K562 (cell line): ENCODE results near the gene TNRC6B. TPM values are rescaled to one million over a fixed set of nuclear protein-coding genes. Genes with fewer than 3 reads are reported as not detected.

Source experiments
- ATAC-seq: fragments of 200-7000 bp; cut with Tn5 transposase; 3 replicates; pipeline ENCODE4 v1.9.1; 2020; ENCODE audit warnings: moderate library complexity
- BruUV-seq: library from RNA; stranded (reverse); fragments of 400-500 nt; replicated peaks from 2 replicates; lab custom pipeline; 2021; lab: Mats Ljungman, UMichigan
- CTCF ChIA-PET: fragments of 300-600 bp; formaldehyde crosslinking; extraction: SDS; loops from one replicate; lab custom pipeline; 2021; ENCODE audit warnings: low intra/inter-chr PET ratio; lab: Yijun Ruan, JAX
- POLR2A ChIA-PET: fragments of 300-600, 350-650 bp; sonication (Branson Sonifier 250); formaldehyde crosslinking; extraction: SDS; loops from one replicate; lab custom pipeline; 2021; ENCODE audit warnings: antibody characterized with exemption, inconsistent platforms; lab: Yijun Ruan, JAX
- DNase-seq, 4 experiments: peaks; one replicate each; pipeline versions ENCODE4 v3.0.0 to v3.0.0-alpha.2; 2011 to 2018; ENCODE audit warnings: low spot score in 3 of 4, mixed read lengths in 3 of 4; ENCODE audit errors: extremely low read depth in 1 of 4
- FAIRE-seq: peaks from 2 replicates; lab custom pipeline; 2011; peaks lifted over from hg19 to GRCh38; lab: Jason Lieb, UNC
- H2AFZ ChIP-seq: 2 replicates; pipeline ENCODE4 v1.6.0; 2011; ENCODE audit warnings: low read depth, low read length, control low read depth, inconsistent platforms
- H3K27ac ChIP-seq: fragments of 200-600 bp; 3 replicates; pipeline ENCODE4 v1.8.0; 2011; ENCODE audit warnings: low read depth, mild to moderate bottlenecking, control low read depth, inconsistent platforms, low read length, moderate library complexity, mixed read lengths; ENCODE audit errors: extremely low read depth
- H3K27me3 ChIP-seq, 2 experiments: fragments of 300-600 bp in 1 of 2; 2 replicates in 1 of 2; 3 replicates in 1 of 2; pipeline versions ENCODE4 v1.6.0 to v1.8.0; 2011; ENCODE audit warnings: inconsistent platforms in 2 of 2, low read length in 2 of 2, mild to moderate bottlenecking in 1 of 2, mixed read lengths in 1 of 2, moderate library complexity in 1 of 2; ENCODE audit not compliant: control insufficient read depth in 2 of 2, insufficient read depth in 2 of 2
- H3K36me3 ChIP-seq: fragments of 300-600 bp; 3 replicates; pipeline ENCODE4 v1.8.0; 2011; ENCODE audit warnings: mild to moderate bottlenecking, low read length, inconsistent platforms; ENCODE audit not compliant: control insufficient read depth, insufficient read depth
- H3K4me1 ChIP-seq, 2 experiments: fragments of 200-600 bp in 1 of 2; replicated peaks in 1 of 2; 2 replicates in 1 of 2; 3 replicates in 1 of 2; pipeline versions ENCODE4 v1.5.1 to v1.8.0; 2011; ENCODE audit warnings: inconsistent platforms in 2 of 2, low read length in 2 of 2, mild to moderate bottlenecking in 1 of 2, mixed read lengths in 1 of 2, moderate library complexity in 1 of 2; ENCODE audit not compliant: control insufficient read depth in 2 of 2, insufficient read depth in 2 of 2
- H3K4me2 ChIP-seq: 2 replicates; pipeline ENCODE4 v1.6.1; 2011; ENCODE audit warnings: low read length, control low read depth, inconsistent platforms, mixed read lengths; ENCODE audit not compliant: insufficient read depth
- H3K4me3 ChIP-seq: fragments of 200-600 bp; sonication (generic), shearing (Covaris generic); 2 replicates; pipeline ENCODE4 v1.5.1; 2016; ENCODE audit warnings: control low read depth, inconsistent platforms
- H3K79me2 ChIP-seq: fragments of 200-600 bp; 3 replicates; pipeline ENCODE4 v1.8.0; 2011; ENCODE audit warnings: low read length, inconsistent platforms; ENCODE audit not compliant: control insufficient read depth, insufficient read depth
- H3K9ac ChIP-seq, 2 experiments: 2 replicates each; pipeline versions ENCODE4 v1.6.0 to v1.6.1; 2011; ENCODE audit warnings: low read depth in 2 of 2, low read length in 2 of 2, control low read depth in 1 of 2, inconsistent platforms in 1 of 2, mild to moderate bottlenecking in 1 of 2, mixed read lengths in 1 of 2; ENCODE audit not compliant: insufficient read depth in 1 of 2
- H3K9me1 ChIP-seq: one replicate; pipeline ENCODE4 v1.6.0; 2011; ENCODE audit warnings: inconsistent platforms, mild to moderate bottlenecking, low read length, moderate library complexity; ENCODE audit not compliant: control insufficient read depth, insufficient read depth
- H3K9me3 ChIP-seq: replicated peaks from 2 replicates; pipeline ENCODE4 v1.5.1; 2011; ENCODE audit warnings: low read depth, low read length, inconsistent platforms; ENCODE audit not compliant: control insufficient read depth, insufficient read depth
- H4K20me1 ChIP-seq: replicated peaks from 2 replicates; pipeline ENCODE4 v1.6.1; 2011; ENCODE audit warnings: low read length, inconsistent platforms, mixed read lengths; ENCODE audit not compliant: control insufficient read depth, insufficient read depth
- CTCFL ChIP-seq: IDR thresholded peaks from 2 replicates; pipeline ENCODE4 v1.6.1; 2011; ENCODE audit warnings: borderline replicate concordance, low read depth, mild to moderate bottlenecking, moderate library complexity, low read length; ENCODE audit not compliant: insufficient read depth, poor library complexity, severe bottlenecking
- CUX1 ChIP-seq: fragments of 200-800 bp; sonication (Bioruptor generic); IDR thresholded peaks from 2 replicates; pipeline ENCODE4 v1.6.1; 2016; ENCODE audit warnings: missing genetic modification characterization, missing compliant biosample characterization
- E2F1 ChIP-seq: sonication (generic); formaldehyde crosslinking; IDR thresholded peaks from 2 replicates; pipeline ENCODE4 v1.8.1; 2023; ENCODE audit warnings: mild to moderate bottlenecking, missing genetic modification reagents, moderate library complexity
- HDAC1 ChIP-seq, 2 experiments: fragments of 450-650 bp; IDR thresholded peaks; 2 replicates each; pipeline ENCODE4 v1.6.1; 2016 to 2017; ENCODE audit warnings: inconsistent platforms in 1 of 2, mild to moderate bottlenecking in 1 of 2, moderate library complexity in 1 of 2
- HNRNPK ChIP-seq: fragments of 200-400 bp; formaldehyde crosslinking; IDR thresholded peaks from one replicate; pipeline ENCODE4 v1.6.1; 2018; ENCODE audit warnings: mild to moderate bottlenecking, low read depth, low read length; ENCODE audit not compliant: poor library complexity, severe bottlenecking
- NELFE ChIP-seq: IDR thresholded peaks from 2 replicates; pipeline ENCODE4 v1.6.1; 2011; ENCODE audit warnings: mild to moderate bottlenecking; ENCODE audit not compliant: insufficient read depth, insufficient read length
- POLR2A ChIP-seq: fragments of 450-650 bp; conservative IDR thresholded peaks from 2 replicates; pipeline ENCODE4 v1.6.1; 2016
- SNIP1 ChIP-seq: fragments of 450-650 bp; IDR thresholded peaks from 2 replicates; pipeline ENCODE4 v1.7.1; 2017; ENCODE audit warnings: low read depth, mild to moderate bottlenecking
- XRCC3 ChIP-seq: fragments of 450-650 bp; IDR thresholded peaks from 2 replicates; pipeline ENCODE4 v1.6.1; 2017; ENCODE audit warnings: mild to moderate bottlenecking, moderate library complexity
- ZHX1 ChIP-seq: fragments of 150-350 bp; conservative IDR thresholded peaks from 2 replicates; pipeline ENCODE4 v1.6.1; 2014; ENCODE audit warnings: low read length
- ZNF384 ChIP-seq: IDR thresholded peaks from 2 replicates; pipeline ENCODE4 v1.6.1; 2012; ENCODE audit warnings: low read depth, low read length, improper control_type of control experiment
- ZNF551 ChIP-seq: fragments of 250-450 bp; sonication (Bioruptor Pico); IDR thresholded peaks from 2 replicates; pipeline ENCODE4 v1.5.0; 2021; ENCODE audit warnings: mild to moderate bottlenecking, moderate library complexity
- WGBS: fragments of 100-300 bp; shearing (Covaris generic); methylation state at CpG from one replicate; pipeline ENCODE4 v1.1.6; 2016; ENCODE audit warnings: low coverage, mixed read lengths; ENCODE audit not compliant: insufficient coverage; ENCODE audit errors: missing lambda C conversion rate; 5-methylcytosine and 5-hydroxymethylcytosine counted together
- in situ Hi-C: fragments of 300-500 bp; cut with MboI; formaldehyde crosslinking; loops from 4 replicates; pipeline ENCODE4 v1.15.0; 2018; ENCODE audit warnings: inconsistent platforms, mixed read lengths
- intact Hi-C: fragments of 100-400 bp; cut with micrococcal nuclease; formaldehyde crosslinking; loops from 2 replicates; pipeline ENCODE4 v1.14.2; 2022
- polyA plus RNA-seq, 8 experiments: library from polyadenylated mRNA; depleted of rRNA in 4 of 8; stranded (reverse) in 5 of 8; unstranded in 3 of 8; fragments of >200 nt; fragmentation: Nextera tagmentation in 2 of 8; fragmentation: Illumina TruSeq in 1 of 8; extraction: Ambion mirVana in 2 of 8; extraction: Trizol in 1 of 8; gene quantifications; 2 replicates each; pipeline versions ENCODE4 v1.2.1 to v1.2.3, GENCODE V29; 2011 to 2014; ENCODE audit warnings: inconsistent platforms in 1 of 8, missing spikeins in 1 of 8
- total RNA-seq, 7 experiments: library from RNA; depleted of rRNA in 6 of 7; stranded (reverse); fragments of >200 nt in 6 of 7; fragmentation: Illumina TruSeq in 2 of 7; extraction: Trizol in 2 of 7; gene quantifications; 2 replicates each; pipeline versions ENCODE4 v1.2.1 to v1.2.3, GENCODE V29; 2011 to 2021; ENCODE audit warnings: low replicate concordance in 1 of 7

TNRC6B gene
- total and polyA plus RNA-seq, 9 of the 15 experiments (the other 6 are each of a cell fraction or from before 2014, with no cell fraction given), result 0.96 to 18.8 (median 10.8) TPM

DNA sequence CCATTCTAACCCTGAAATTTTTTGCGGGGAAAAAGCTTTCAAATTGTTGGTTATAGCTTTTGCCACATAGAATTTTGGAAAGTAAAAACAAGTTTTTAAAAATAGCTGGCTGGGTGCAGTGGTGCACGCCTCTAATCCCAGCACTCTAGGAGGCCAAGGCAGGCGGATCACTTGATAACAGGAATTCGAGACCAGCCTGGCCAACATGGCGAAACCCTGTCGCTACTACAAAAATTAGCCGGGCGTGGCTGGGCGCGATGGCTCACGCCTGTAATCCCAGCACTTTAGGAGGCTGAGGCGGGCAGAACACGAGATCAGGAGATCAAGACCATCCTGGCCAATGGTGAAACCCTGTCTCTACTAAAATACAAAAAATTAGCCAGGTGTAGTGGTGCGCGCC, 54.9 kb downstream of the TNRC6B start:
- no peak for TF ChIP-seq SNIP1
- TF ChIP-seq ZHX1, result no peak
- TF ChIP-seq ZNF384, result no peak
- no peak for TF ChIP-seq POLR2A
- no peak for TF ChIP-seq HNRNPK
- TF ChIP-seq XRCC3, result no peak
- TF ChIP-seq CTCFL, result no peak
- no peak for TF ChIP-seq E2F1 (CRISPR knock-in tag)
- TF ChIP-seq HDAC1 (IDR thresholded peaks at IDR 0.05), result no peak
- no peak for TF ChIP-seq ZNF551 (CRISPR knock-in tag)
- TF ChIP-seq CUX1, result no peak
- TF ChIP-seq NELFE, result no peak
- intact Hi-C loops (no loop called here), in situ Hi-C loops (no loop called here)
- peaks cover 2% of the 10 kb centered on the region for H3K9me1 ChIP-seq
- no peaks in the 10 kb centered on the region; a peak in 2 of 5 replicates for H3K4me1 ChIP-seq
- no peak overlapping the region for H3K4me2 ChIP-seq
- peaks cover 28% of the 10 kb centered on the region; the same call in 2 of the 3 replicates for H3K79me2 ChIP-seq
- ATAC-seq, result no peak
- H3K27ac ChIP-seq, result no peak overlapping the region
- BruUV-seq, result no TSS peak
- H2AFZ ChIP-seq, result no peak overlapping the region
- CTCF ChIA-PET, result no interaction called here
- no peak overlapping the region for H3K4me3 ChIP-seq
- no peak overlapping the region for H3K9ac ChIP-seq
- no peak for DNase-seq
- H3K9me3 ChIP-seq, result no peaks in the 10 kb centered on the region
- no peak for FAIRE-seq
- POLR2A ChIA-PET, result no interaction called here
- H4K20me1 ChIP-seq, result 0 out of 2 replicates have a peak, but pooled peaks cover 2% of the 10 kb centered on the region
- H3K27me3 ChIP-seq, result no peaks in the 10 kb centered on the region
- WGBS, result 88% methylated on average over 9 of the region's 15 CpGs
- H3K36me3 ChIP-seq, result peaks cover 25% of the 10 kb centered on the region
